Naive thymus-derived CD8-positive, alpha-beta T cell (primary cell): ENCODE results near the gene ABHD16A. TPM values are rescaled to one million over a fixed set of nuclear protein-coding genes. Genes with fewer than 3 reads are reported as not detected.

Experiments
- ATAC-seq, 2 donors: fragments of 150-1000 bp; cut with Tn5 transposase in 1 of 2; sonication (Bioruptor Pico), chemical (Tn5 transposase) in 1 of 2; 1 replicate in 1 of 2; 2 replicates in 1 of 2; pipeline ENCODE4 v1.10.0; 2021; ENCODE audit warnings: mild to moderate bottlenecking in 2 of 2, moderate library complexity in 2 of 2
- POLR2A ChIA-PET: fragments of 350-600 bp; sonication (Branson Sonifier 250); formaldehyde crosslinking; loops from one replicate; lab custom pipeline; 2021; ENCODE audit warnings: antibody characterized with exemption; lab: Charles Lee
- DNase-seq, 10 donors: peaks; one replicate each; pipeline versions ENCODE4 v3.0.0 to v3.0.0-alpha.2; 2020 to 2022
- H3K27ac Mint-ChIP-seq, 10 donors: one replicate each; pipeline ENCODE4 v1.8.0; 2020 to 2022; ENCODE audit warnings: mild to moderate bottlenecking in 10 of 10, mixed read lengths in 10 of 10, moderate library complexity in 4 of 10, inconsistent platforms in 1 of 10
- H3K27me3 Mint-ChIP-seq, 5 donors: one replicate each; pipeline ENCODE4 v1.8.0; 2021 to 2022; ENCODE audit warnings: mixed read lengths in 5 of 5
- H3K36me3 Mint-ChIP-seq, 3 donors: one replicate each; pipeline ENCODE4 v1.8.0; 2020 to 2022; ENCODE audit warnings: mixed read lengths in 3 of 3, mild to moderate bottlenecking in 2 of 3, inconsistent platforms in 1 of 3
- H3K4me1 Mint-ChIP-seq, 4 donors: one replicate each; pipeline ENCODE4 v1.8.0; 2021 to 2022; ENCODE audit warnings: mixed read lengths in 4 of 4
- H3K4me3 Mint-ChIP-seq, 10 donors: one replicate each; pipeline ENCODE4 v1.8.0; 2020 to 2022; ENCODE audit warnings: mild to moderate bottlenecking in 10 of 10, mixed read lengths in 10 of 10, moderate library complexity in 6 of 10, inconsistent platforms in 1 of 10
- H3K9me3 Mint-ChIP-seq, 9 donors: one replicate each; pipeline ENCODE4 v1.8.0; 2020 to 2022; ENCODE audit warnings: mixed read lengths in 9 of 9, mild to moderate bottlenecking in 3 of 9, inconsistent platforms in 1 of 9, moderate library complexity in 1 of 9
- polyA plus RNA-seq, 3 donors: library from polyadenylated mRNA; unstranded; fragments of 300-500 nt; fragmentation: Illumina TruSeq; gene quantifications; one replicate each; pipeline ENCODE4 v1.2.3, GENCODE V29; 2021
- total RNA-seq, 8 experiments: library from RNA in 2 of 8; stranded (reverse) in 2 of 8; gene quantifications; one replicate each; pipeline ENCODE4 v1.2.3 and lab custom pipeline; 2021 to 2026

The ABHD16A gene
- total and polyA plus RNA-seq, 5 experiments from 2014 or later, result 26.9 to 59.9 (median 35.5) TPM

DNA sequence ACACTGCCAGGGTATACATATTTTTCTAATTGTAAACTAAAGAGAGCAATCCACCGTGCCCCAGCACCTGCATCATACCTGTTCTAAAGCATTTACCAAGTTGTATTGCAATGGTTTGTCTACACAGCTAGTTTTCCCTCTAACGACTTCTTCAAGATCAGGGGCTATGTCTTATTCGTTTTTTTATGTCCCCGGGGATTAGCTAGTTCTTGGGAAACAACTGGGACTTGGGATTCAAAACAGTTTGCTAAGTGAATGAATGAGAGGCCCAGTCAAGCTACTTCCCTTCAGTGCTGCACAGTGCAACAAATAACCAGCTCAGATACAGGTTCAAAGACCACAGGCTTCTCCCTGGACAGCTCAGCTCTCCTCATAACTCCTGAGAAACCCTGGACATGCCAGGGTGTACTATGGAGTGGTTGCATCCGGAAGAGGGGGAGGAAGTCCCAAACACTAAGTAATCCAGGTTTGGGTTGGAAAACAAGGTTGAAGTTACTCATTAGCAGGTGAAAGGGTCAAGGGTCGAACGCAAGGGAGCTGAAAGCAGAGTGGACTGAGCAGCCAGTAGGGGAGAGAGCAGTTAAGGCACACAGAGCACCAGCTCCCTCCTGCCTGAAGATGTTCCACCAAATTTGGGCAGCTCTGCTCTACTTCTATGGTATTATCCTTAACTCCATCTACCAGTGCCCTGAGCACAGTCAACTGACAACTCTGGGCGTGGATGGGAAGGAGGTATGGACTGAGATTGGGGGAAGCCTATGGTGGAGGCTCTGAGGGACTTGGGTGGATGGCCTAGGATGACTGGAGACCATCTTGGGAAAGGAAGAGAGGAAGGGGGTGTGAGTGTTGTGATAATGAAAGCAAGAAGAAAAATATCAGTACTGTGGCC is 47.5 kb downstream of the ABHD16A start, which contains the start of gene APOM:
Gene APOM (plus strand): TSS at position 546 of the 889 bp plus-strand sequence. CDS start 73 bp downstream, at position 619.
- peaks cover 0 to 2% (median 0%) of the 10 kb centered on the region in 5 donors for H3K27me3 Mint-ChIP-seq
- H3K4me1 Mint-ChIP-seq, result peaks cover 38 to 78% (median 71%) of the 10 kb centered on the region in 4 donors
- H3K36me3 Mint-ChIP-seq, result peaks cover 0 to 29% (median 5%) of the 10 kb centered on the region in 3 donors
- POLR2A ChIA-PET, result interaction anchor here (0.6 to 6.6 kb wide), 4 partner anchors 8 to 1921 kb away, joined by 3 to 223 read pairs (median 4); partner anchors contain the start of genes C6orf47, CSNK2B and GPANK1
- ATAC-seq (no peak), DNase-seq (no peak)
- H3K4me3 Mint-ChIP-seq, result peak within 1 kb of the TSS in 5 of 10 donors; percentile 12 to 63 (median 51)
- peaks cover 0 to 3% (median 0%) of the 10 kb centered on the region in 9 donors for H3K9me3 Mint-ChIP-seq
- peak within 1 kb of the TSS; percentile 31 to 91 (median 66) for H3K27ac Mint-ChIP-seq

DNA sequence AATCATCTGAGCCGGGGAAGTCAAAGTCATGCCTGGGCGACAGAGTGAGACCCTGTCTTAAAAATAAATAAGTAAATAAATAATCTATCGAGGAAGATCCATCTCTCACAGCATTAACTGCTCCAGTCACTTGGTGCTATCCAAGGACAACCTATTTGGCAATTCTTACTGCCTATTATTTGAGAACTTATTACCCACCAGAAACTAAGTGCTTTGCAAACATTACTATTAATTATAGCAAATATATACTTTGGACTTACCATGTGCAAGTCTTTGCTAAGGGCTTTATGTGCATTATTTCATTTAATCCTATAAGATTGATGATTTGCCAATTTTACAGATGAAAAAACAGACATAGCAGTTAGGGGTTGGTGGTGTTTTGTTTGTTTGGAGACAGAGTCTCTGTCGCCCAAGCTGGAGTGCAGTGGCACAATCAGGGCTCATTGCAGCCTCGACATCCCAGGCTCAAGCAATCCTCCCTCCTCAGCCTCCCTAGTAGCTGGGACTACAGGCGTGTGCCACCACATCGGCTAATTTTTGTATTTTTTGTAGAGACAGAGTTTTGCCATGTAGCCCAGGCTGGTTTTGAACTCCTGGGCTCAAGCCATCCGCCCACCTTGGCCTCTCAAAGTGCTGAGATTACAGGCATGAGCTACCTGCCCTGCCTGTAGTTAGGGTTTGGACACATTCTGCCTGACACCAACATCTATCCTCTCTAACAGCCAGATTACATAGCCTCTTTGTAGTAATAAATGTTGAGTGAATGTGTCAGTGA is 48.4 kb downstream of the ABHD16A start:
- H3K9me3 Mint-ChIP-seq, result peaks cover 0 to 3% (median 0%) of the 10 kb centered on the region in 9 donors
- H3K36me3 Mint-ChIP-seq, result peaks cover 0 to 36% (median 4%) of the 10 kb centered on the region in 3 donors
- POLR2A ChIA-PET, result interaction anchor here (0.7 to 6.6 kb wide), 9 partner anchors 9 to 931 kb away, joined by 3 to 223 read pairs (median 4); partner anchors contain the start of genes C6orf47, CSNK2B, GPANK1 and LSM2
- H3K27ac Mint-ChIP-seq, result peak overlapping the region in 5 of 10 donors; percentile 20 to 67 (median 41)
- DNase-seq (no peak), ATAC-seq (no peak)
- H3K4me3 Mint-ChIP-seq, result peak overlapping the region in 3 of 10 donors; percentile 28 to 57 (median 50)
- H3K4me1 Mint-ChIP-seq, result peaks cover 34 to 79% (median 72%) of the 10 kb centered on the region in 4 donors
- peaks cover 0 to 2% (median 0%) of the 10 kb centered on the region in 5 donors for H3K27me3 Mint-ChIP-seq

DNA sequence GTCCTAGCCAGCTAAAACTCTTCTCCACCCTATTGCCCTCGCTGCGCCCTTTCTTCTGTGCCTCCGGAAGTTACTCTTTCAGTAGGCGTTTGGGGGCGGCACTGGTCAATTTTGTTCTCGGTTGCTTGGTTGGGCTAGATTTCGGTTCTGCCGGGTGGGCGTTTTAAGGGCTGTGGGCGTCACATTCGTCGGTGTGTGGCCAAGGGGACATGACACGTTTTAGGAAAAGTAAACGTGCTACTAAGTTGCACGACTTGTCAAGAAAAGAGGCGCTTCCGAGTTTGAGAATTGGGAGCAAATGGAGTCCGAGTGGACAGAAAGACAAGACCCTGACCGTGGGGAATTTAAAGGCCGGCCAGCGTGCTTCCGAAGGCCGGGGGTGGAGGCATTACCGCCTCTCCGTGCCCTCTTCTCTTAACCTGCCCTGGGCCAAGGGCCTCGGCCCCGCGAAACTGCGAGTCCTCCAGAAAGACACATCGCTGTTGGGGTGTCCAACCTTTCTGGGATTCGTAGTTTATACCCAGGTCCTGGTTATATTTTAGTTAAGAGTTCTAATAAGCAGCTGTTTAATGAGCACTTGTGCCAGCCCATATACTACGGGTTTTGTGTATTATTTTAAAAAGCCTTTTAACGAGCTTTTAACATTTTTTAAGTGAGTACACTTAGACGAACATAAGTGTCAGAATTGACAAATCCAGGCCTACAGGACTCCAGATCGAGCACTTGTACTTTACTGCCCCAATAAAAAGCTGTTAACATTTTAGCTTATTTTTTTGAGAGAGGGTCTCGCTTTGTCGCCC is 50.0 kb downstream of the ABHD16A start:
- H3K9me3 Mint-ChIP-seq, result peaks cover 0 to 3% (median 0%) of the 10 kb centered on the region in 9 donors
- peak overlapping the region; percentile 88 to 99 (median 95) for H3K4me3 Mint-ChIP-seq
- peaks cover 0 to 47% (median 4%) of the 10 kb centered on the region in 3 donors for H3K36me3 Mint-ChIP-seq
- POLR2A ChIA-PET, result interaction anchor here (0.7 to 6.6 kb wide), 47 partner anchors 11 to 1439 kb away, joined by 3 to 223 read pairs (median 6); partner anchors contain the start of genes ABHD16A, ATP6V1G2, C6orf47 and CSNK2B
- peak overlapping the region; percentile 97 to 100 (median 100) for H3K27ac Mint-ChIP-seq
- peak in 5 of 10 donors; percentile 65 to 94 (median 87) for DNase-seq
- H3K27me3 Mint-ChIP-seq, result peaks cover 0 to 2% (median 0%) of the 10 kb centered on the region in 5 donors
- peak; percentile 74 to 75 for ATAC-seq
- H3K4me1 Mint-ChIP-seq, result peaks cover 25 to 70% (median 67%) of the 10 kb centered on the region in 4 donors

DNA sequence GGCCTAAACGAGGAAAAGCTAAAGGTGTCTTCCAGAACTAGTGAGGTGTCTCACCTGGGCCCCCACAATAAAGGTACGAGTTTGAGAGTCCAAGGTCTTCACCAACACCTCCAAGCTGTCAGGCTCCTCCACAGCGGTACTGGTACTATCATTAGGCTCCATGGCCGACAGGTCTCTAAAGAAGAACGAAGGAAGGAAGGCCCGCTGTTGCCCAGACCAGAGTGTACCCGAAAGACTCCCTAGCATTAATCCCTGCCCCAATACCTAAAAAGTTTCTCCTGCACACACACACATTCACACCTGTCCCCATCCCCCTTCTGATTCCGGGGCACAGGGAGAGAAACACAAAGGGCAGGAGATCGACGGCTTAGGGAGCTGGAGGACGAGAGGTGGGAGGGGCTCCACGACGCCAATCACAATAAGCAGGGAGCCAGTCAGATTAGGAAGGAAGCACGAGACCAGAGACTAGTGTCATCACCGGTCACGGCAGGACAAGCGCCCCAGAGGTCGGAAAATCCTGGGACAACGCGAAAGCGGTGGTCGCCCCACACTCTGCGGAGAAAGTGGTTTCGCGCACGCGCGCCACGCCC is 51.4 kb downstream of the ABHD16A start:
- peaks cover 0 to 52% (median 9%) of the 10 kb centered on the region in 3 donors for H3K36me3 Mint-ChIP-seq
- DNase-seq, result no peak
- peaks cover 0 to 3% (median 0%) of the 10 kb centered on the region in 9 donors for H3K9me3 Mint-ChIP-seq
- POLR2A ChIA-PET, result interaction anchor here (0.5 to 6.6 kb wide), 45 partner anchors 8 to 1657 kb away, joined by 3 to 223 read pairs (median 5); partner anchors contain the start of genes ABHD16A, ATP6V1G2, C6orf47 and CSNK2B
- H3K4me3 Mint-ChIP-seq, result peak overlapping the region; percentile 88 to 99 (median 95)
- ATAC-seq, result no peak
- H3K27ac Mint-ChIP-seq, result peak overlapping the region; percentile 97 to 100 (median 100)
- peaks cover 0 to 2% (median 0%) of the 10 kb centered on the region in 5 donors for H3K27me3 Mint-ChIP-seq
- peaks cover 18 to 58% (median 54%) of the 10 kb centered on the region in 4 donors for H3K4me1 Mint-ChIP-seq

DNA sequence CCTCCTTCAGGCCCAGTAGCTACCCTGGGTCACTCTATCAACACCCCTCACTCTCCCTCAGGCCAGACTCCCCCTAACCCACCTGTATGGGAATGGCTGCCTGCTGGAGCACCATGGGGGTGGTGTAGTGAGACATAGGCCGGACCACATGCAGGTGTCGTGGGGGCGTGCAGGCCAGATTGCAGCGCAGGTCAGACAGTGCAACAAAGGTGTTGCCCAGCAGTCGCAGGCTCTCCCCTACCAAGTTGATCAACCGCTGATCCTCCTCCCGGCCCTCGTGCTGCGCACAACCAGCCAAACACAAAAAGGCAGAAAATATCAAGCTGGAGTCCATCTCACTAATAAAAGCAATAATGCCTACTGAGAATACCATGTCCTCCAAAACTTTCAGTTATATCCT is 57.8 kb downstream of the ABHD16A start:
- DNase-seq (no peak), ATAC-seq (no peak)
- POLR2A ChIA-PET, result interaction anchor here (0.6 kb wide), 1 partner anchor 60 kb away, joined by 5 read pairs; no protein-coding TSS in a partner anchor

DNA sequence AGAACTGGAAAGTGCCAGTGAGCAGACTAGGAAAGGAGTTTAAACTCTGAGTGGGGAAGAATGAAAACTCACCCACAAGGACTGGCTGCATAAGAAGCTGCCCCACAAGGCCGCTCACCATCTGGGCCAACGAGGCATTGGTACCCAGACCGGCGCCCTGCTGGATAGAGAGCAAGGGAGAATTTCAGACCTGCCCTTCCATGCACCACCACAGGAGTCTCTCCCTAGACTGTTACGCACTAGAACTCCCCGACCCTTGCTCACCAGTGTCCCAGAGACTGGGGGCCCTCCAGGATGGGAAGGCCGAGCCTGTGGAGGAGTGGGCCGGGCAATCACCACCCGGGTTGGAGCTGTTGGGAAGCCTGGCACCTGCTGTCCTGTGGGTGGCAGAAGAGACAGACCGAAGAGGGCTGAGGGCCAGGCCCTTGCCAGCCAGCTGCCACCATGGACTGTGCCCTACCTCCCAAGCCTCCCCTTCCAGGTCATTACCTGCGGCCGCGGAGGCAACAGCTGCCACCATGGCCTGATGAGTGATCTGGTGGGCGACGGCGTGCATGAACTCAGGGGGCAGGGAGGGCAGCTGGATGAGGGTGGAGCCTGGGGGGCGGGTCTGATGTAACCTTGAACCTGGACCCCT is 59.2 kb downstream of the ABHD16A start:
- Mint-ChIP-seq H3K4me3 (no peak overlapping the region), H3K27ac (peak overlapping the region in 4 of 10 donors; percentile 57 to 65 (median 60)), H3K36me3 (peaks cover 0 to 95% (median 23%) of the 10 kb centered on the region in 3 donors), H3K4me1 (peaks cover 4 to 15% (median 10%) of the 10 kb centered on the region in 4 donors), H3K9me3 (no peaks in the 10 kb centered on the region), H3K27me3 (no peaks in the 10 kb centered on the region)
- DNase-seq (no peak), ATAC-seq (no peak)
- POLR2A ChIA-PET, result interaction anchor here (1.1 to 1.8 kb wide), 3 partner anchors 8 to 19 kb away, joined by 3 to 5 read pairs (median 4); no protein-coding TSS in a partner anchor

More for the DNA sequence above, 57.8 kb downstream of the ABHD16A start:
- Mint-ChIP-seq H3K36me3 (peaks cover 0 to 98% (median 23%) of the 10 kb centered on the region in 3 donors), H3K4me1 (peaks cover 8 to 27% (median 18%) of the 10 kb centered on the region in 4 donors), H3K9me3 (no peaks in the 10 kb centered on the region), H3K4me3 (no peak overlapping the region), H3K27ac (peak overlapping the region in 7 of 10 donors; percentile 31 to 79 (median 59)), H3K27me3 (no peaks in the 10 kb centered on the region)

DNA sequence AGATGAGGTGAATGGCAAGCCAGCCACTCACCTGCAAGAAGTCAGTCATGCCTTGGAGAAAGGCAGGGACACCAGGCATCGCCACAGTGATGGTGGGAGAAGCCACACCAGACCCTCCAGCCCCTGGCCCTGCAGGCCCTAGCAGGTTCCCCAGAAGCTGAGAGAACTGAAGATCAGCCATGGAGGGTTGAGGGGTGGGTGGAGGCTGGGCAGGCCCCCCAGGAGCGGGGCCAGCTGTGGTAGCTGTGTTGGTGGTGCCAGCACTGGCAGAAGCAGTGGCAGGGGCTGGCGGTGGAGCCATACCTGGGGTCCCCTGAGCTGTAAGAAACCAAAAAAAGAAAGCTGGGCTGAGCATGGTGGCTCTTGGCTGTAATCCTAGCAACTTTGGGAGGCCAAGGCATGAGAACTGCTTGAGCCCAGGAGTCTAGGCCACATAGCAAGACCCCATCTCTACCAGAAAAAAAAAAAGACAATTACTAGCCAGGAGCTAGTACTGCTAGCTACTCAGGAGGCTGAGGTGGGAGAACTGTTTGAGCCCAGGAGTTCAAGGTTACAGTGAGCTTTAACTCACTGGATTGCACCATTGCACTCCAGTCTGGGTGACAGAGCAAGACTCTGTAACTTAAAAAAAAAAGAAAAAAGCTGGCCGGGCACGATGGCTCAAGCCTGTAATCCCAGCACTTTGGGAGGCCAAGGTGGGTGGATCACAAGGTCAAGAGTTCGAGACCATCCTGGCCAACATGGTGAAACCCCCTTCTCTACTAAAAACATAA is 60.1 kb downstream of the ABHD16A start:
- DNase-seq (no peak), ATAC-seq (no peak)
- Mint-ChIP-seq H3K4me1 (peaks cover 0 to 12% (median 8%) of the 10 kb centered on the region in 4 donors), H3K27me3 (no peaks in the 10 kb centered on the region), H3K9me3 (no peaks in the 10 kb centered on the region), H3K4me3 (no peak overlapping the region), H3K36me3 (peaks cover 0 to 92% (median 26%) of the 10 kb centered on the region in 3 donors), H3K27ac (peak overlapping the region in 3 of 10 donors; percentile 36 to 51 (median 46))
- POLR2A ChIA-PET, result interaction anchor here (0.6 to 1.8 kb wide), 6 partner anchors 9 to 193 kb away, joined by 3 to 5 read pairs (median 4); no protein-coding TSS in a partner anchor

DNA sequence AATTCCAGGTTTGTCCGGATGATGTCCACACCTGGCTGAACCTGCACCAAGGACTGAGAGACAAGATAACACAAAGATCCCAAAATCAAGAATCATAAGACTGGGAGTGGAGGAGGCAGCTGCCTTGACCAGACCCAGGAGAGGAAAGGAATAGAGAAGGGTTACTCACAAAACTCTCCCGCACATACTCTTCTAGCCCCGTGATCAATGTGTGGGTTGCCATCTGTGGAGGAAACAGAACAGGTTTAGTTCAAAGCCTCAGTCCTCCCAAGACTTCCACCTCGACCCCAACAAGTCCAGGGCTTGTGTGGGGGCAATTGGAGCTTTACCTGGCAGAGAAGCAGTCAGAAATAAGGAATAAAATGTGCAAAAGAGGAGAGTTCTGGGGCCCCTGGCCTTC is 61.8 kb downstream of the ABHD16A start:
- H3K4me3 Mint-ChIP-seq, result no peak overlapping the region
- POLR2A ChIA-PET, result interaction anchor here (1.0 kb wide), 1 partner anchor 11 kb away, joined by 3 read pairs; no protein-coding TSS in a partner anchor

DNA sequence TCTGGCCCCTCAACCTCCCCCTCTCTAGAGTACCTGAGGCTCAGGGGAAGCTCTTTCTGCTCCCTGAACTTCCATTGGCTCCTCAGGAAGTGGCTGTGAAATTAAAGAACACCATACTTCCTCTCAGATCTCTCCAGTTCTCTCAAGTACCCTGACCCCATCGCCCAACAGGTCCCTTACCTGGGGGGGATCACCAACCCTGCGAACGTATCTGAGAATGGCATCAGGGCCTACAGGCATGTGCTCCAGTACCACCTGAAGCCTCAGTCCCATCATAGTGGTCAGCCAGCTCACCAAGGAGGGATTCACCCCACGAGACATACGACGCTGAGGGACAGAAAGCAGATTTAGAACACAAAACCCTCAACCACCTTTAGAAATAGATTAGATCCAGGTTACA is 62.5 kb downstream of the ABHD16A start:
- H3K36me3 Mint-ChIP-seq, result peaks cover 0 to 91% (median 18%) of the 10 kb centered on the region in 3 donors
- peaks cover 0 to 12% (median 7%) of the 10 kb centered on the region in 4 donors for H3K4me1 Mint-ChIP-seq
- no peak overlapping the region for H3K4me3 Mint-ChIP-seq
- DNase-seq, result no peak
- ATAC-seq, result no peak
- no peaks in the 10 kb centered on the region for H3K9me3 Mint-ChIP-seq
- no peaks in the 10 kb centered on the region for H3K27me3 Mint-ChIP-seq
- POLR2A ChIA-PET, result interaction anchor here (0.8 to 1.4 kb wide), 5 partner anchors 9 to 163 kb away, joined by 3 to 5 read pairs (median 3); no protein-coding TSS in a partner anchor
- H3K27ac Mint-ChIP-seq, result peak overlapping the region in 4 of 10 donors; percentile 20 to 33 (median 26)

More for the DNA sequence above, 61.8 kb downstream of the ABHD16A start:
- Mint-ChIP-seq H3K27ac (peak overlapping the region in 6 of 10 donors; percentile 5 to 69 (median 38)), H3K4me1 (peaks cover 0 to 12% (median 7%) of the 10 kb centered on the region in 4 donors), H3K36me3 (peaks cover 0 to 91% (median 20%) of the 10 kb centered on the region in 3 donors), H3K27me3 (no peaks in the 10 kb centered on the region), H3K9me3 (no peaks in the 10 kb centered on the region)
- ATAC-seq, result no peak
- no peak for DNase-seq
